Prostate gland (tissue), 2 donors: Measurements from ENCODE around the gene GABRA5.

ENCODE experiments used
- CTCF ChIP-seq, 4 experiments: fragments of 200-600 bp in 2 of 4; fragments of 450-650 bp in 2 of 4; sonication (generic) in 2 of 4; IDR thresholded peaks; 1 replicate in 3 of 4; 2 replicates in 1 of 4; pipeline ENCODE4 v1.5.1; 2016 to 2019; ENCODE audit warnings: antibody characterized with exemption in 4 of 4, mild to moderate bottlenecking in 2 of 4, moderate library complexity in 2 of 4
- POLR2A ChIP-seq: fragments of 450-650 bp; IDR thresholded peaks from one replicate; pipeline ENCODE4 v1.6.1; 2016; ENCODE audit warnings: antibody characterized with exemption, mild to moderate bottlenecking
- POLR2AphosphoS5 ChIP-seq: sonication (generic); formaldehyde crosslinking; IDR thresholded peaks from one replicate; pipeline ENCODE4 v1.6.1; 2017; ENCODE audit warnings: antibody characterized with exemption

- TF ChIP-seq CTCF (IDR thresholded peaks at IDR 0.05) = peak in 1 of 4 experiments; percentile 8
- TF ChIP-seq POLR2AphosphoS5 = no peak
- TF ChIP-seq POLR2A = no peak
These were observed at the start of gene GABRA5 for GRCh38 chr15:26866298-26867199.
